ENCODE data around the gene ZNF165.
A peak's percentile ranks its signal among the peaks of the same experiment; 100 is the strongest.
"Not testable (repeated sequence)": the region's sequence is repeated elsewhere in the genome, so short reads cannot be mapped to it uniquely, and the experiment has no call there.

Gene ZNF165

DNA sequence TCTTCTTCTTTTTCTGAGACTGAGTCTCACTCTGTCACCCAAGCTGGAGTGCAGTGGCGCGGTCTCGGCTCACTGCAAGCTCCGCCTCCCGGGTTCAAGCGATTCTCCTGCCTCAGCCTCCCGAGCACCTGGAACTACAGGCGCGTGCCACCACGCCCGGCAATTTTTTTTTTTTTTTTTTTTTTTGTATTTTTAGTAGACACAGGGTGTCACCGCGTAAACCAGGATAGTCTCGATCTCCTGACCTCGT, at the start of gene ZNF165:
ZNF165 (plus strand) TSS at position 188 of the 250 bp plus-strand sequence. CDS start 4,913 bp downstream, outside the sequence.
- not testable (repeated sequence) for H3K36me3 ChIP-seq (ENCODE audit: control insufficient read depth in 2 of 2, insufficient read depth in 2 of 2, low read length in 2 of 2); H3K27me3 ChIP-seq (ENCODE audit: control insufficient read depth in 2 of 2, insufficient read depth in 2 of 2, low read length in 2 of 2)

DNA sequence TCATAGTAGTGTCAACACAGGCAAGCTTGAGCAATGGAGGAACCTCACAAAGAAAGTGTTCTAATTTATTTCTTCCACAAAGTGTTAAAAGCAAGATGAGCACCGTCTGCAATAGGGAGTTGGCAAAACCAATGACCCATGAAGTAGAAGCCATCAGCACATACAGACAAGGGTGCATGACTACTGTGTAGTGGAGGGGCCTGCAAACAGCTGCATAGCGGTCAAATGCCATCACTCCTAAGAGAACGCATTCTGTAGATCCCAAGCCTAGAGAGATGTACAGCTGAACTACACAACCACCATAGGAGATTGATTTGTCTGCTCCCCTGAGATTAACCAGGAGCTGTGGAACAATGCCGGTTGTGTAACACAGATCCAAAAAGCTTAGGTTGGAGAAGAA, 26.8 kb upstream of the ZNF165 start:
- no peaks in the 10 kb centered on the region for H3K9me3 ChIP-seq (ENCODE audit: control insufficient read depth in 2 of 2, low read length in 2 of 2)
- no peaks in the 10 kb centered on the region for H3K36me3 ChIP-seq (ENCODE audit: control insufficient read depth in 2 of 2, insufficient read depth in 2 of 2, low read length in 2 of 2)
- H3K9ac ChIP-seq (ENCODE audit: low read depth in 1 of 2, low read length in 2 of 2): no peak overlapping the region
- no peak overlapping the region for H3K27ac ChIP-seq (ENCODE audit: low read depth in 2 of 2, low read length in 2 of 2)
- H3K4me1 ChIP-seq (ENCODE audit: control insufficient read depth in 2 of 2, insufficient read depth in 2 of 2, low read length in 2 of 2): no peaks in the 10 kb centered on the region
- H3K4me3 ChIP-seq (ENCODE audit: low read length in 2 of 2): no peak overlapping the region
- peaks cover 0 to 3% of the 10 kb centered on the region in 2 donors for H3K27me3 ChIP-seq (ENCODE audit: control insufficient read depth in 2 of 2, insufficient read depth in 2 of 2, low read length in 2 of 2)

More for the DNA sequence above, at the start of gene ZNF165:
- peak within 1 kb of the TSS; percentile 92 to 99 for H3K4me3 ChIP-seq (ENCODE audit: low read length in 2 of 2)
- peak within 1 kb of the TSS; percentile 83 to 97 for H3K9ac ChIP-seq (ENCODE audit: low read depth in 1 of 2, low read length in 2 of 2)
- H3K9me3 ChIP-seq (ENCODE audit: control insufficient read depth in 2 of 2, low read length in 2 of 2); H3K4me1 ChIP-seq (ENCODE audit: control insufficient read depth in 2 of 2, insufficient read depth in 2 of 2, low read length in 2 of 2): not testable (repeated sequence)
- H3K27ac ChIP-seq (ENCODE audit: low read depth in 2 of 2, low read length in 2 of 2): peak within 1 kb of the TSS; percentile 93 to 94

DNA sequence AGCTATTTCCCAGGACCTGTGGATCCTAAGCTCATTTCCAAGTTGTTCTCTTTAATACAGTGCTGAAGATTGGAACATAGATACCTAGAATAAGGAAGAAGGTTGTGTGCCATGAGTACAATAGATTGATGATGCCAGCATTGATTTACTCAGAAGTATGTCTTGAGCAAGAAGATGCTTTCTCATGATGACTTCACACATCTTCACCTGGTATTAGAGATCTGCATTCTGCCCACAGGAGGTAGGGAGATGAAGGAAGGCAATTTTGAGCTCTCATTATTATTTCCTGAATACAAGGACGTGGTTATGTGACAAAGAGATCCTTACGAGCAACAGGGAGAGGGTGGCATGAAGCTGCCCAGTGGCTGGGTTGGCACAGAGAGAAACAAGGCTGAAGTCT, 20.0 kb upstream of the ZNF165 start:
- no peaks in the 10 kb centered on the region for H3K27me3 ChIP-seq (ENCODE audit: control insufficient read depth in 2 of 2, insufficient read depth in 2 of 2, low read length in 2 of 2)
- H3K36me3 ChIP-seq (ENCODE audit: control insufficient read depth in 2 of 2, insufficient read depth in 2 of 2, low read length in 2 of 2): no peaks in the 10 kb centered on the region
- H3K9ac ChIP-seq (ENCODE audit: low read depth in 1 of 2, low read length in 2 of 2): no peak overlapping the region
- H3K4me1 ChIP-seq (ENCODE audit: control insufficient read depth in 2 of 2, insufficient read depth in 2 of 2, low read length in 2 of 2): no peaks in the 10 kb centered on the region
- no peak overlapping the region for H3K27ac ChIP-seq (ENCODE audit: low read depth in 2 of 2, low read length in 2 of 2)
- no peaks in the 10 kb centered on the region for H3K9me3 ChIP-seq (ENCODE audit: control insufficient read depth in 2 of 2, low read length in 2 of 2)
- H3K4me3 ChIP-seq (ENCODE audit: low read length in 2 of 2): no peak overlapping the region

DNA sequence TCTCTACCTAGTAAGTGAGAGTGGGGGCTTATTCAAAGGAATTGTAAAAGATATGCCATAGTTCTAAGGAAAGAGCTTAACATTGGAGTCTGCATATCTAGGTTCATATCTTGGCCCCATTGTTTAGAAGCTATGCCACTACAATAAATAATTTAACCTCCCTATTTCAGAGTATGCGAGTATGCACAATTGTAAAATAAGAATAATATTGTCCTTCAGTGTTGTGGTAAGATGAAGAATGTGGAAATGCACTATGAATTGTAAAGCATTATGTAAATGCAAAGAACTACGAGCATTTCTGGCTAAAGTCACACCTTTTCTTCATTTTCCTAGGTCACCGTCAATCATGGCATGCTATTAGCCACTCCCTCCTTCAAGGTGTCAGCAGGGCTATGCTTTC, 16.1 kb upstream of the ZNF165 start:
- H3K9ac ChIP-seq (ENCODE audit: low read depth in 1 of 2, low read length in 2 of 2): no peak overlapping the region
- H3K4me3 ChIP-seq (ENCODE audit: low read length in 2 of 2): no peak overlapping the region
- no peaks in the 10 kb centered on the region for H3K36me3 ChIP-seq (ENCODE audit: control insufficient read depth in 2 of 2, insufficient read depth in 2 of 2, low read length in 2 of 2)
- no peak overlapping the region for H3K27ac ChIP-seq (ENCODE audit: low read depth in 2 of 2, low read length in 2 of 2)
- H3K9me3 ChIP-seq (ENCODE audit: control insufficient read depth in 2 of 2, low read length in 2 of 2): no peaks in the 10 kb centered on the region
- peaks cover 2 to 4% of the 10 kb centered on the region in 2 donors for H3K27me3 ChIP-seq (ENCODE audit: control insufficient read depth in 2 of 2, insufficient read depth in 2 of 2, low read length in 2 of 2)
- H3K4me1 ChIP-seq (ENCODE audit: control insufficient read depth in 2 of 2, insufficient read depth in 2 of 2, low read length in 2 of 2): no peaks in the 10 kb centered on the region

DNA sequence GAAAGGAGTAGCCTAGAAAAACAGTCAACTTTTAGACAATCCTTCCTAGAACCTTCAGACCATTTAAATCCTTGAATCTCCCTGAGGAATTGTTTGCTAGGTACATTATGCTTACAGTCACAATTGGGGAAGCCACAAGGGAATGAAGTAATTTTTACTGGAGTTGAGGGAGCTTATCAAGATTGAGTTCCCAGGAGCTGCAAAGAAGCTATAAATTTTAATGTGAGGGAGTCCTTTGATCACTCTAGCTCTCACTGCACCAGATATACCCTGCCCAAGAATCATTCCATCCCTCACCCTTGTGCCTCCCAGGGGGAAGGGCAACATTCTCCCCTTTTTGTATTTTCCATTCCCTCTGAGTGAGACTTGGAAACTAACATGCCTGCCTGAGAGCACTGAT, 12.3 kb upstream of the ZNF165 start:
- H3K27ac ChIP-seq (ENCODE audit: low read depth in 2 of 2, low read length in 2 of 2): no peak overlapping the region
- H3K36me3 ChIP-seq (ENCODE audit: control insufficient read depth in 2 of 2, insufficient read depth in 2 of 2, low read length in 2 of 2): no peaks in the 10 kb centered on the region
- no peak overlapping the region for H3K4me3 ChIP-seq (ENCODE audit: low read length in 2 of 2)
- H3K27me3 ChIP-seq (ENCODE audit: control insufficient read depth in 2 of 2, insufficient read depth in 2 of 2, low read length in 2 of 2): peaks cover 2 to 4% of the 10 kb centered on the region in 2 donors
- no peak overlapping the region for H3K9ac ChIP-seq (ENCODE audit: low read depth in 1 of 2, low read length in 2 of 2)
- no peaks in the 10 kb centered on the region for H3K4me1 ChIP-seq (ENCODE audit: control insufficient read depth in 2 of 2, insufficient read depth in 2 of 2, low read length in 2 of 2)
- H3K9me3 ChIP-seq (ENCODE audit: control insufficient read depth in 2 of 2, low read length in 2 of 2): no peaks in the 10 kb centered on the region

DNA sequence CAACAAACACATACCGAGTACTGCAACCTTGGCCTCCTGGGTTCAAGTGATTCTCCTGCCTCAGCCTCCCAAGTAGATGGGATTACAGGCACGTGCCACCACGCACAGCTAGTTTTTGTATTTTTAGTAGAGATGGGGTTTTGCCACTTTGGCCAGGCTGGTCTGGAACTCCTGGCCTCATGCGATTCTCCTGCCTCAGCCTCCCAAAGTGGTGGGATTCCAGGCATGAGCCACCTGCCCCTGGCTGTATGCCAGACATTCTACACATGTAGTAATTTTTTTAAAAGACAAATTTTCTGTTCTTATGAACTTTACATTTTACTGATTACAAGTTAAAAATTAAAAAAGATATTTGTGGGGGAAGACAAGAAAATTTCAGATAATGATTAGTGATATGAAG, 9.4 kb upstream of the ZNF165 start:
- H3K9ac ChIP-seq (ENCODE audit: low read depth in 1 of 2, low read length in 2 of 2); H3K9me3 ChIP-seq (ENCODE audit: control insufficient read depth in 2 of 2, low read length in 2 of 2); H3K36me3 ChIP-seq (ENCODE audit: control insufficient read depth in 2 of 2, insufficient read depth in 2 of 2, low read length in 2 of 2); H3K27ac ChIP-seq (ENCODE audit: low read depth in 2 of 2, low read length in 2 of 2); H3K4me3 ChIP-seq (ENCODE audit: low read length in 2 of 2); H3K27me3 ChIP-seq (ENCODE audit: control insufficient read depth in 2 of 2, insufficient read depth in 2 of 2, low read length in 2 of 2); H3K4me1 ChIP-seq (ENCODE audit: control insufficient read depth in 2 of 2, insufficient read depth in 2 of 2, low read length in 2 of 2): not testable (repeated sequence)

DNA sequence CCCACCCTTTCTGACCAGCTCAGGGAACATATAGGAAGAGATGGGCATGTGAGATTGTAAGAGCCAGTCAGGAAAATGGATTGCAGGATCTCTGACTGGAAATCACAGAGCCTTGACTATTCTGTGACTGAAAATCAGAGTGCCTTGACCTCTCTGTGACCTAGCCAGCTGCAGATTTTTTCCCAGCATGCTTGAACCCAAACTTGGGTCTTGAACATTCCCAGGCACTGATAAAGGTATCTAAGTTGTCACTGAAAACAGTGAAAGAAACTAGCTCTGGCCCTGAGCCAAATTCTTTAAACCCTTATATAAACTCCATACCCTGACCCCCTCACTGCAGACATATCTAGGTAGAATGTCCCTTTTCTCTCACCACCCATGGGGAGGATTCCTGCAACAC, 2.3 kb upstream of the ZNF165 start:
- no peak overlapping the region for H3K4me3 ChIP-seq (ENCODE audit: low read length in 2 of 2)
- H3K4me1 ChIP-seq (ENCODE audit: control insufficient read depth in 2 of 2, insufficient read depth in 2 of 2, low read length in 2 of 2): peaks cover 5 to 10% of the 10 kb centered on the region in 2 donors
- H3K27ac ChIP-seq (ENCODE audit: low read depth in 2 of 2, low read length in 2 of 2): no peak overlapping the region
- H3K27me3 ChIP-seq (ENCODE audit: control insufficient read depth in 2 of 2, insufficient read depth in 2 of 2, low read length in 2 of 2): no peaks in the 10 kb centered on the region
- no peak overlapping the region for H3K9ac ChIP-seq (ENCODE audit: low read depth in 1 of 2, low read length in 2 of 2)
- H3K36me3 ChIP-seq (ENCODE audit: control insufficient read depth in 2 of 2, insufficient read depth in 2 of 2, low read length in 2 of 2): no peaks in the 10 kb centered on the region
- no peaks in the 10 kb centered on the region for H3K9me3 ChIP-seq (ENCODE audit: control insufficient read depth in 2 of 2, low read length in 2 of 2)

DNA sequence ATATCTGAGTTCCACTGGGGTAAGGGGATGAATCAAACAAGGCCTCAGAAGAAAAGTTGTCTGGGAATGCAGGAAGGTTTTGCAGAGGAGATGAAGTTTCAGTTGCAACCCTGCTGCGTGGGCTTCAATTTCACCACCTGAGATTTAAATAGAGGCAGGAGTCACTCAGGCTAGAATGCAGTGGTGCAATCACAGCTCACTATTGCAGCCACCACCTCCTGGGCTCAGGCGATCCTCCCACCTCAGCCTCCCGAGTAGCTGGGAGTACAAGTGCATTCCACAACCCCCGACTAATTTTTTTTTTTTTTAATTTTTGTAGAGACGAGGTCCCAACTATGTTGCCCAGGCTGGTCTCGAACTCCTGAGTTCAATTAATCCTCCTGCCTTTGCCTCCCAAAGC, 1.5 kb upstream of the ZNF165 start:
- Histone ChIP-seq H3K27me3 (ENCODE audit: control insufficient read depth in 2 of 2, insufficient read depth in 2 of 2, low read length in 2 of 2) (no peaks in the 10 kb centered on the region), H3K36me3 (ENCODE audit: control insufficient read depth in 2 of 2, insufficient read depth in 2 of 2, low read length in 2 of 2) (no peaks in the 10 kb centered on the region), H3K9ac (ENCODE audit: low read depth in 1 of 2, low read length in 2 of 2) (no peak overlapping the region), H3K27ac (ENCODE audit: low read depth in 2 of 2, low read length in 2 of 2) (no peak overlapping the region), H3K4me3 (ENCODE audit: low read length in 2 of 2) (no peak overlapping the region), H3K9me3 (ENCODE audit: control insufficient read depth in 2 of 2, low read length in 2 of 2) (no peaks in the 10 kb centered on the region), H3K4me1 (ENCODE audit: control insufficient read depth in 2 of 2, insufficient read depth in 2 of 2, low read length in 2 of 2) (peaks cover 5 to 10% of the 10 kb centered on the region in 2 donors)

DNA sequence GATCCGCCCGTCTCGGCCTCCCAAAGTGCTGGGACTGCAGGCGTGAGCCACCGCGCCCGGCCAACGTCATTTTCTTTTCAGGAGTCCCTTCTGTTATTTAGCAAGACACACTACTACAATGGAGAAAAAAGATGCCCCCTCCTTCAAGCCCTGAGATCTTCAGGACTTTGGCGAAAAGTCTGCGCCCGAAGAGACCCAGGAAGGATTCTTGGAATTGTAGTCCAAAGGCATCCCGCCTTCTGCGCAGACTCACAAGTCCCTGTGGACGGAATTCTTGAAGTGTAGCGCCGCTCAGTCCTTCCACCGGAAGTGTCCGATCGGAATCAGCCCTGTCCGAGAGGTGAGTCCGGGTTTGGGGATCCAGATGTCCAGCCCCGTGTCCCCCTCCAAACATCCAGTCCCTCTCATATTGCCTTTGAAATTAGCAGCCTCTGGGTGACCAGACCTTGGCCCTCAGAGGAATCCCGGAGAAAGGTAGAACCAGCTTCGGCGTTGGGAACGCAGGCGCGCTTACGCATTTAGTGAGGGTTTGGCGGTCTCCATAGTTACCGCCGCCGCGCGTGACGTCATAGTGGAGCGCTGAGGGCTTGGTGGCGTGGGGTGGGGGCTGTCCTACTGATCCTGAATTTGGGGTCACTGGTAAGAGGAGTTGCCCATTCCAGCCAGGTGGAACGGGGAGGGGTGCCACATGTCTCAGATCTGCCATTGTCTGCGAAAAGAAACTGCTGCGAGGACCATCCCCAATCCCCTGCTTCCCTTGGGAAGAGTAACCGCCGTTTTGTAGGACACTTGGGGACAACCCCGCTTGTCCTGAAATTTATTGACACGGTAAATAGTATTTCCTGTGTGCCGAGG, 490 bp downstream of the ZNF165 start:
- no peaks in the 10 kb centered on the region for H3K27me3 ChIP-seq (ENCODE audit: control insufficient read depth in 2 of 2, insufficient read depth in 2 of 2, low read length in 2 of 2)
- no peaks in the 10 kb centered on the region for H3K9me3 ChIP-seq (ENCODE audit: control insufficient read depth in 2 of 2, low read length in 2 of 2)
- H3K36me3 ChIP-seq (ENCODE audit: control insufficient read depth in 2 of 2, insufficient read depth in 2 of 2, low read length in 2 of 2): peaks cover 0 to 7% of the 10 kb centered on the region in 2 donors
- H3K27ac ChIP-seq (ENCODE audit: low read depth in 2 of 2, low read length in 2 of 2): peak overlapping the region; percentile 93 to 94
- peaks cover 5 to 10% of the 10 kb centered on the region in 2 donors for H3K4me1 ChIP-seq (ENCODE audit: control insufficient read depth in 2 of 2, insufficient read depth in 2 of 2, low read length in 2 of 2)
- H3K4me3 ChIP-seq (ENCODE audit: low read length in 2 of 2): peak overlapping the region; percentile 92 to 99
- H3K9ac ChIP-seq (ENCODE audit: low read depth in 1 of 2, low read length in 2 of 2): peak overlapping the region; percentile 83 to 97

DNA sequence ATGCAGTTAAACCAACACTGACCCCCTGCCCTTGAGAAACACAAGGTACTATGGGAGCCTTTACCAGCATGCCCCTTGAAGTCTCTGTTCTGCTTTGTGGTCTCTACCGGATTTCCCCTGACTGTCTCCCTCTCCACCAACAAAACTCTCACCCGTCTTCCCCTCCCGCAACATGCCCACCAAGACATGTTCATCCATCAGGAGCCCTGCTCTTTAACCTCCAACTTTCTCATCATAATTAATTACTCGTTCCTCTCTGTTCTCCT, 1.1 kb downstream of the ZNF165 start:
- Histone ChIP-seq H3K27ac (ENCODE audit: low read depth in 2 of 2, low read length in 2 of 2) (peak overlapping the region; percentile 93 to 94), H3K9ac (ENCODE audit: low read depth in 1 of 2, low read length in 2 of 2) (peak overlapping the region; percentile 83 to 97), H3K9me3 (ENCODE audit: control insufficient read depth in 2 of 2, low read length in 2 of 2) (no peaks in the 10 kb centered on the region), H3K36me3 (ENCODE audit: control insufficient read depth in 2 of 2, insufficient read depth in 2 of 2, low read length in 2 of 2) (peaks cover 0 to 13% of the 10 kb centered on the region in 2 donors), H3K4me3 (ENCODE audit: low read length in 2 of 2) (peak overlapping the region; percentile 92 to 99), H3K27me3 (ENCODE audit: control insufficient read depth in 2 of 2, insufficient read depth in 2 of 2, low read length in 2 of 2) (no peaks in the 10 kb centered on the region), H3K4me1 (ENCODE audit: control insufficient read depth in 2 of 2, insufficient read depth in 2 of 2, low read length in 2 of 2) (peaks cover 5 to 10% of the 10 kb centered on the region in 2 donors)
